GM13977 (cell line): ENCODE results near the gene MMP13.

ENCODE experiments used
- DNase-seq: peaks from one replicate; pipeline ENCODE4 v3.0.0; 2012; ENCODE audit warnings: low spot score
- CTCF ChIP-seq: IDR thresholded peaks from 2 replicates; pipeline ENCODE4 v1.5.1; 2012; ENCODE audit warnings: mild to moderate bottlenecking, control low read depth; ENCODE audit not compliant: insufficient read depth; ENCODE audit errors: extremely low read depth, missing control alignments
- in situ Hi-C: fragments of 300-500 bp; cut with MboI; formaldehyde crosslinking; loops from one replicate; pipeline ENCODE4 v1.12.0; 2022; ENCODE audit warnings: low sequenced_read_pairs, low pct_unique_long_range_greater_than_20kb, mixed read lengths, inconsistent platforms; ENCODE audit not compliant: unreplicated experiment

The MMP13 gene

GRCh38 chr11:102926517-102926916 lies 29.0 kb downstream of the MMP13 start:
- DNase-seq: no peak
- no peak for TF ChIP-seq CTCF
- in situ Hi-C loops: no loop called here

- no peak for TF ChIP-seq CTCF
- in situ Hi-C loops: no loop called here
- DNase-seq: no peak
Observed at GRCh38 chr11:102925988-102926387, 29.5 kb downstream of the MMP13 start.

GRCh38 chr11:102924851-102925380 lies 30.6 kb downstream of the MMP13 start:
- in situ Hi-C loops: no loop called here
- TF ChIP-seq CTCF: no peak
- DNase-seq: no peak

- no peak for TF ChIP-seq CTCF
- in situ Hi-C loops: no loop called here
- no peak for DNase-seq
Observed at GRCh38 chr11:102921587-102922220, 33.8 kb downstream of the MMP13 start.

GRCh38 chr11:102920118-102920684 lies 35.3 kb downstream of the MMP13 start:
- TF ChIP-seq CTCF: no peak
- DNase-seq: no peak
- in situ Hi-C loops: no loop called here

- no peak for DNase-seq
- no peak for TF ChIP-seq CTCF
- in situ Hi-C loops: no loop called here
Observed at GRCh38 chr11:102915044-102915375, 40.5 kb downstream of the MMP13 start.
